Measurements from ENCODE around the gene LEUTX.
"Not testable (repeated sequence)": the region's sequence is repeated elsewhere in the genome, so short reads cannot be mapped to it uniquely, and the experiment has no call there.

LEUTX gene

DNA sequence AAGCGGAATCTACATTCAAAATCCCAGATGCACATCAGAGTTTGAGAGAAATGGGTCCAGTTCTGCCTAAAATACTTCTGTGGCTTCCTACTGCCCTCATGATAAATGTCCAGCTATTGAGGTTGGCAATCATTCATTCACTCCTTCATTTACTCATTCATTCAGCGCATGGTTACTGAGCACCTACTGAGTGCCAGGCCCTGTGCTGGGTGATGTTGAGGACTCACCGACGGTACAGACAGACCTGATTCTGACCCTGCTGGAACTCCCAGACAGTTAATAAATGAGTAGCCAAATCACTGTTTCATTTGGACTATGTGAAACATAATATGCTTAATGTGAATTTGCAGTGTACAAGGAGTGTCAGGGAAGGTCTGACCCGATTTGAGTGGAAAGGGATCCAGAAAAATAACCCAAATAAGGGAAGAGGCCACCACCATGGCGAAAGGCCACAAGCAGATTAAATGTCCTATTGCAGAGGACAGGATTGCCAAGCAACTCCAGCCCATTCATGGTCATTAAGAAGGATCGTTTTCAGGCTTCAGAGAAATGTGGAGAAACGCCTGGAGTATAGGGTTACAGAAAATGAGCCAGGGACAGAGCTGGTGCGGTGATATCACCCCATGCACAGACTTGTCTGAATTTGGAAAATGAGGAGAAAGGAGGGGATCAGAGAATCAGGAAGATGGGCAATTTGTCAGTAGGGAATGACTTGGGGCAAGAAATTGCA lies 34.8 kb downstream of the LEUTX start:
- TF ChIP-seq CTCF (IDR thresholded peaks at IDR 0.05; ENCODE audit: insufficient read depth, low read length, poor library complexity, severe bottlenecking) = no peak
- Histone ChIP-seq H3K4me3 (replicated peaks; ENCODE audit: low read depth, low read length) (no peak overlapping the region), H3K27me3 (replicated peaks; ENCODE audit: control insufficient read depth, insufficient read depth, low read length) (no peaks in the 10 kb centered on the region), H3K36me3 (ENCODE audit: control insufficient read depth, insufficient read depth, low read length) (no peaks in the 10 kb centered on the region)
- DNase-seq (ENCODE audit: extremely low read depth, insufficient read length) = no peak

- DNase-seq (ENCODE audit: extremely low read depth, insufficient read length); H3K36me3 ChIP-seq (ENCODE audit: control insufficient read depth, insufficient read depth, low read length); H3K4me3 ChIP-seq (replicated peaks; ENCODE audit: low read depth, low read length); H3K27me3 ChIP-seq (replicated peaks; ENCODE audit: control insufficient read depth, insufficient read depth, low read length): not testable (repeated sequence)
These were observed 35.5 kb downstream of the LEUTX start for GRCh38 chr19:39814111-39814510.

DNA sequence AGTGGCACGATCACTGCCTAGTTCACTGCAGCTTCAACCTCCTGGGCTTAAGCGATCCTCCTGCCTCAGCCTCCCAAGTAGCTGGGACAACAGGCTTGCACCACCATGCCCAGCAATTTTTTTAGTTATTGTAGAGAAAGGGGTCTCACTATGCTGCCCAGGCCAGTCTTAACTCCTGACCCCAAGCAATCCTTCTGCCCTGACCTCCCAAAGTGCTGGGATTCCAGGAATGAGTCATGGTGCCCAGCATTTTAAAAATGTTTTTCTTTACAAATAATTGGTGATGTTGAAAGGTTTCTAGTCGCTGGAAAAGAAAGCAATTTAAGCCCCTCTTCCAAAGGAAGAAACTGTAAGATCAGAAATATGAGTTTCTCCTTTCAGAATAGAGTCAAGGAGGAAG lies 35.9 kb downstream of the LEUTX start:
- Histone ChIP-seq H3K27me3 (replicated peaks; ENCODE audit: control insufficient read depth, insufficient read depth, low read length) (no peaks in the 10 kb centered on the region), H3K4me3 (replicated peaks; ENCODE audit: low read depth, low read length) (no peak overlapping the region), H3K36me3 (ENCODE audit: control insufficient read depth, insufficient read depth, low read length) (no peaks in the 10 kb centered on the region)
- no peak for TF ChIP-seq CTCF (IDR thresholded peaks at IDR 0.05; ENCODE audit: insufficient read depth, low read length, poor library complexity, severe bottlenecking)
- DNase-seq (ENCODE audit: extremely low read depth, insufficient read length) = no peak

DNA sequence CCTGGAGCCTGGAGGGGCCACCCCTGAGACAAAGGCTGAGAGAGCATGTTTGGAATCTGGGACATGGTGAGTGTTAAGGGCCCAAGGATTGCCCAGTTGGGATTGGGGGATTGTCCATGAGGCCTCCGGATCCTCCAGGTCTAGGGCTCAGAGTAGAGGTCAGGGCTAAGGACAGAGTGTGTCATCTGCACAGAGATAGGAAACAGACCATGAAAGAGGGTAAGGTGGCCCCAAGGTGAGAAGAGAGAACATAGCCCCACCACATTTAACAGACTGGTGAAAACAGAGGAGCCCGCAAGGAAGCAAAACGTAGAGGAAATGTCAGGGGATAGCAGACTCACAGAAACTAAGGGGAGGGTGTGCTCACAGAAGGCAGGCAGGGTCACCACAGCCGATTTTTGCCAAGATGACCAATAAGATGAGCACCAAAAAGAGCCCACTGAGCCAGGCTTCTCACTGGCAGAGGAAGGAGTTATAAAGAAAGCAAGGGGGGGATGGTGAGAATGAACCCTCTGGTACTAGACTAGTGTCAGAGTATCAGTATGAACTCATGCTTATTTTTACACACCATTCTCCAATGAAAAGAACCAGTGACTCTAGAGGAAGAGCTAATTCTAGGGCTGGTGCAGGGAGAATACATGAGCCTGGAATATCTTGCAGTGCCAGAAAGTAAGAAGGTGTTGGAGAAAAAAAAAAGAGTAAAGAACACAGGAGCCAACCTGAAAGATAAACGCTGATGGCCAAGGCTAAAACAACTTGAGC lies 37.8 kb downstream of the LEUTX start:
- no peak for TF ChIP-seq CTCF (IDR thresholded peaks at IDR 0.05; ENCODE audit: insufficient read depth, low read length, poor library complexity, severe bottlenecking)
- Histone ChIP-seq H3K4me3 (replicated peaks; ENCODE audit: low read depth, low read length) (no peak overlapping the region), H3K27me3 (replicated peaks; ENCODE audit: control insufficient read depth, insufficient read depth, low read length) (no peaks in the 10 kb centered on the region), H3K36me3 (ENCODE audit: control insufficient read depth, insufficient read depth, low read length) (no peaks in the 10 kb centered on the region)
- no peak for DNase-seq (ENCODE audit: extremely low read depth, insufficient read length)

GRCh38 chr19:39817888-39818561 lies 39.4 kb downstream of the LEUTX start:
- H3K4me3 ChIP-seq (replicated peaks; ENCODE audit: low read depth, low read length) = no peak overlapping the region
- no peaks in the 10 kb centered on the region for H3K27me3 ChIP-seq (replicated peaks; ENCODE audit: control insufficient read depth, insufficient read depth, low read length)
- H3K36me3 ChIP-seq (ENCODE audit: control insufficient read depth, insufficient read depth, low read length) = no peaks in the 10 kb centered on the region
- DNase-seq (ENCODE audit: extremely low read depth, insufficient read length) = no peak
- TF ChIP-seq CTCF (IDR thresholded peaks at IDR 0.05; ENCODE audit: insufficient read depth, low read length, poor library complexity, severe bottlenecking) = no peak

- peak; percentile 51 for DNase-seq (ENCODE audit: extremely low read depth, insufficient read length)
- H3K4me3 ChIP-seq (replicated peaks; ENCODE audit: low read depth, low read length) = no peak overlapping the region
- H3K27me3 ChIP-seq (replicated peaks; ENCODE audit: control insufficient read depth, insufficient read depth, low read length) = no peaks in the 10 kb centered on the region
- H3K36me3 ChIP-seq (ENCODE audit: control insufficient read depth, insufficient read depth, low read length) = no peaks in the 10 kb centered on the region
- TF ChIP-seq CTCF (IDR thresholded peaks at IDR 0.05; ENCODE audit: insufficient read depth, low read length, poor library complexity, severe bottlenecking) = no peak
These were observed 40.0 kb downstream of the LEUTX start for GRCh38 chr19:39818626-39819097.
